Posterior vena cava (tissue), 2 donors: ENCODE results near the gene PPP3CA. TPM values are rescaled to one million over a fixed set of nuclear protein-coding genes. Genes with fewer than 3 reads are reported as not detected.

Experiments
- DNase-seq: peaks from one replicate; pipeline ENCODE4 v3.0.0-alpha.2; 2020; ENCODE audit warnings: low spot score
- intact Hi-C, 2 donors: fragments of 100-400 bp; cut with DNase I; formaldehyde crosslinking; loops; one replicate each; pipeline versions ENCODE4 v1.14.1 to v1.14.2; 2022 to 2023
- total RNA-seq, 2 donors: library from RNA; stranded (reverse); fragmentation: NEBNext Ultra II Directional; extraction: Animal tissue kit (Norgen Biotek cat#: 25700); gene quantifications; one replicate each; pipeline ENCODE4 v1.2.1, GENCODE V29; 2021
- donor health status: DM: yes; HTN: yes; CAD: no.
- donor health status: DM: yes; HTN: yes; CAD: no.

Gene PPP3CA
- total RNA-seq, 2 donors from 2014 or later: 45.2 to 58.2 TPM

DNA sequence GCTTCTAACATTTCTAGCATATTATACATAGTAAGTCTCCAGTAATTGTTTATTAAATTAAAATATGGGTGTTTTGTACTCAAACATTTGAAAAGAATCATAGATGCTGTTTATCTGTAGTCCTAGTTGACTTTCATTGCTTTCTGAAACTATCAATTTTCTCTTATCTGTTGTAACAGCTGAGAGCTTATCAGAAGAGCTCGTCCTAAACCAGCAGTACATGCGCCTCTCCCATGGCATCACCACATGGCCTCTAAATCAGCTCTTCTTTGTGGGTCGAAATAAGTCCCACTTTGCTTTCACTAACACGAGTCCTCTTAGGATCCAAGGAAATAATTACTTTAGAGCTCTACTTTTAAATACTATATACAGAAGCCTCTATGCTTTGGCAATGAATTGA, 55.1 kb downstream of the PPP3CA start:
- no peak for DNase-seq
- intact Hi-C loops: no loop called here

DNA sequence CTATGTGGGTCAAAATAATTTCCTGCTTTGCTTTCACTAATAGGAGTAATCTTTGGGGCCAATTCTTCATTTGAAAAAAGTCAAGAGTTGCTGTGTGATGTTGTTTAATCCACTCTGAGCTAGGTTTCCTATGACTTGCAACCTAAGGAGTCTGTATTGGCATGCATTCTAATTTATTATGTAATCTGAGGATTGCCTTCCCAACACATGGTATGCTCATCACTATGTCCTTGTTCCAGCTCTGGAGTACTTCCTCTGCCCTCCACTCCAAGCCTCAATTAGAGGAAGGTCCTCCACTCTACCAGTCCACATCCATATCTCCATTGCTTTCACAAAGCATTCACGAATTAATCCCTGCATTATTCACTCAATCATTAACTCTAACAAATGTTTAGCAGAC, 56.1 kb downstream of the PPP3CA start:
- intact Hi-C loops: no loop called here

DNA sequence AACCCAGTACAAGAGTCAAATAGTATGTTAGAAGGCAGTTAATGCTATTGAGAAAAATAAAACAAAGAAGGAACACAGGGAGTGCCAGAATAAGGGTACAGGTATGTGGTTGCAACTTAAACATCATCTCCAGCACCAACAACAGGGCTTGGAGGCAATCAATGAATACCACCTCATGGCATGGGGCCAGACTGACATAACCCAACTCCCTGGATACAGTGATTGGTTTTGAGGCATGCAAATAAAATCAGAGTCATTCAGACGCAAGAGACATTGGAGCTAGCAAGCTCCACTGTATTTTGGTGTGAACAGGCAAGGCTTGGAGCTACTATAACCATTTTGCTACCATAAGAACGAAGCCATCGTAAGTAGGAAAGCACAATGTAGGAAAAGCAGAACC, 56.7 kb downstream of the PPP3CA start:
- DNase-seq: no peak
- intact Hi-C loops: no loop called here

More for the DNA sequence above, 56.1 kb downstream of the PPP3CA start:
- no peak for DNase-seq

DNA sequence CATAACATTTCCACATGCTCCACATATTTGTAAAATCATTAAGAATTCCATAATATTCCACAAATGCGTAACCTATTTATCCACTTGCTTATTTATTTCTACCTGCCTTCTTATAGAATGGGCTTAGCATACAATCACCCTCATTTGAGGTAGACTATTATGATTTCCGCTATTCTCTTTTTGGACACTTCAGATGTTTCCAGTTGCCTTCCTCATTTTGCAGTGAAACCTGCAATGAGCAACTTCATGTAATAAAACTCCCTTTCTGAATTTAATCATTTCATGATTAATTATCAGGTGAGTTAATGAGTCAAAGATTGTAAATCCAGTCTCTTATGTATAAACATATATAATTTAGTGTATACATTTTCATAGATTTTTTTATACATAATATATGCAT, 58.0 kb downstream of the PPP3CA start:
- DNase-seq: no peak
- intact Hi-C loops: loop anchor here in 1 of 2 donors (10.0 kb wide), 1 partner anchor 665 kb away; no protein-coding TSS in a partner anchor

DNA sequence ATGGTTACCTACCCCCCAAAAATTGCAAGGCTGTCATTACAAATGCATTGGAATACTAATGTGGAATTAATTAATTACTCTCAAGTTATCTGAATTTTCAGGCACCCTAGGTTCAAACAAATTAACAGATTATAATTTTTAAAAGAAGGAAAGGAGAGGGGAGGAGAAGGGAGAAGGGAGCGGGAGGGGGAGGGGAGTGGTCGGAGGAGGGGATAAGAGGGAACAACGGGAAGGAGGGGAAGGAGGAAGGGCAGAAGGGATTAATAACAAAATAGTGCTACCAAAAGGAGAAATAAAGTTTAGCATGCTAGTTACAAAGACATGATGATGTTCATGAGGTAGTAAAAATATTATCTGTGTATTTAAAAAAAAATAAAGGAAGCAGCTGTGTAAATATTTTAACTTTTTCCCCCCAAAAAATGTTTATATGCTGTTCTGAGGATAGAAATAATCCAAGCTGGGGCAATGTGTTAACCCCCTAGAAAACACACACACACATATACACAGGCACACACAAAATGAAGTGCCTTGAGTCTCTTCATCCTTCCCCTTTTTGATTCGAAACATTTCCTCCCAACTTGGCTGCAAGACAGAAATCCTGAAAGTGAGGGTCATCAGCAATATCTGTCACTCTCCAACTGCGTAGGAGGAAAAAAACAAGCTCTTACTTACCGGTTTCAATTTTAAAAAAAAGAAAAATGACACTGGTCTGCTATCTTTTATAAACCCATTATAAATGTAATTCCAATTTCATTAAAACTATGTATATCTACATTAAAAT, 58.8 kb downstream of the PPP3CA start:
- no peak for DNase-seq
- intact Hi-C loops: loop anchor here in 1 of 2 donors (10.0 kb wide), 1 partner anchor 666 kb away; no protein-coding TSS in a partner anchor

- no peak for DNase-seq
- intact Hi-C loops: loop anchor here in 1 of 2 donors (10.0 kb wide), 1 partner anchor 667 kb away; no protein-coding TSS in a partner anchor
These were observed 60.0 kb downstream of the PPP3CA start for GRCh38 chr4:101287324-101287723.

- DNase-seq: no peak
- intact Hi-C loops: loop anchor here in 1 of 2 donors (10.0 kb wide), 1 partner anchor 668 kb away; no protein-coding TSS in a partner anchor
These were observed 60.7 kb downstream of the PPP3CA start for GRCh38 chr4:101286663-101287062.

DNA sequence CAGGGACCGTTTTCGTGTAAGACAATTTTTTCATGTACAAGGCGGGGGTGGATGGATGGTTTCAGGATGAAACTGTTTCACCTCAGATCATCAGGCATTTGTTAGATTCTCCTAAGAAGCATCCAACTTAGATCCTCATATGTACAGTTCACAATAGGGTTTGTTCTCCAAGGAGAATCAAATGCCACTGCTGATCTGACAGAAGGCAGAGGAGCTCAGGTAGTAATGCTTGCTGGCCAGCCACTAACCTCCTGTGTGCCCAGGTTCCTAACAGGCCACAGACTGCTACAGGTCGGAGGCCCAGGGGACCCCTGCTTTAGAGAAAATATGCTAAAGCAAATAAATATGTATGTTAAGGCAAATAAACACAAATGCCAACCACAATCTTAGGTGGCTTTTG, 61.3 kb downstream of the PPP3CA start:
- intact Hi-C loops: loop anchor here in 1 of 2 donors (10.0 kb wide), 1 partner anchor 669 kb away; no protein-coding TSS in a partner anchor
- no peak for DNase-seq

DNA sequence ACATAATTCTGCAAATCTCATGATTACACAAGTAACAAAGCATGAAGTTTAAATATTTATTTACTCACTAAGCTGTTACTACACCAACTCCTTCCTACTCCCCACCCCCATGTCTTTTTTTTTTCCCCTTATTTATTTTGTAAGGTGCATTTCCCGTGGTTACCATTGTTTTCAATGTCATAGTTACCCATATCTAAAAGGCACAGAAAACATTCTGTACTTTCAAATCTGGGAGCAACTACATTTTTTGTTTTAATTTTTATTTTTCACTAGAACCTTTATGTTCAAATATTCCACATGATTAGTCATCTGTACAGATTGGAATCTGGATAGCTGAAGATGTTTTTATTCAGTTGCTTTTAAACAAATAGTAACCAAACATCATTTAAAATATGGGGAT, 62.8 kb downstream of the PPP3CA start:
- intact Hi-C loops: loop anchor here in 1 of 2 donors (10.0 kb wide), 1 partner anchor 670 kb away; no protein-coding TSS in a partner anchor
- no peak for DNase-seq

DNA sequence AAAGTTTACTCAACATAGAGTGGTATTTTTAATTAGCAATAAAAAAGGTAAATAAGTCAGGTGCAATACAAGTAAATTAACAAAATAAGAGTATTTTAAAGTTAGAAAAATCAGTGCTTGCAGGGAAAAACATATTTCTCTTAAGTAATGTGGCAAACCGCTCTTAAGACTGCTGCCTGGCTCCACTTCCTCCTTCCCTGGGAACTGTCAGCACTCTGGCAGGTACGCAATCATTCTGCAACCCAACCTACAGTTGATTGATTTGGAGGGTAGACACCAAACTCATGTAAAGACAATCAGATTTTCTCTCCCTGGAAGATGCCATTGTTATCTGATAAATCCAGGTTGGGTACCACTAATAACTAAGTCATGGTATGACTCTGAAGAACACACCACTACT, 63.9 kb downstream of the PPP3CA start:
- intact Hi-C loops: loop anchor here in 1 of 2 donors (10.0 kb wide), 1 partner anchor 671 kb away; no protein-coding TSS in a partner anchor
- no peak for DNase-seq

DNA sequence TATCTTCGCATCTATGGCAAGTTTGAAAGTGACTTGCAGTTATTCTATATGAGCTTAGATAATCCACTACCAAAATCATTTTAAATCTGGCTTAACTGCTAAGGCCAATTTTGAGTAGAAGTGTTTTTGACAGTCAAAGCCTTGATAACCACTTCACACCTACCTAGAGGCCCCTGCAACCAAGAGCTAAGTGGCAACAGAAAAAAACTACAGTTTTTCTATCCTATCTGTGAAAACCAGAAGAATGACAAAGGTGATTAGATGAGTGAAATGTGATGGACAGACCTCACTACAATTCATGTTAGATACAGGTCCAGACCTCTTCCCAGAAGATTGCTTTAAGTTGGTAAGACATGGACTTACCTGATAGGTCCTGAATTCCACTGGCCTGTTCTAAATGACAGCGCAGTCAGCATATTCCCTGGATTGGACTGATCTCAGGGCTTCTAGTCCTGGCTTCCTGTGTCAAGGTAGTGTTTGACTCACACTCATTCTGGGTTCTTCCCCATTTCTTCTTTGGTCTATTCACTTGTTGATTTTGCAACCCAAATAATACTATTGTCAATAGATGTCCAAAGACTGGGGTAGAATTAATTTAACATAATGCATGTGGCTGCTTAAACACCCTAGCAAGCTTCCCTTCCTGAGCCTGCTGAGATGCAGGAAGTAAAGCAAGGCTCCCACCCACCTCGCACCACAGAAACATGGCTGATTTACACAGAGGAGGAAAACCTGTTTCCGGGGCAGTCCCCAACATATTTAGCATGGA, 65.1 kb downstream of the PPP3CA start:
- DNase-seq: no peak
- intact Hi-C loops: loop anchor here in 1 of 2 donors (10.0 kb wide), 1 partner anchor 673 kb away; no protein-coding TSS in a partner anchor

DNA sequence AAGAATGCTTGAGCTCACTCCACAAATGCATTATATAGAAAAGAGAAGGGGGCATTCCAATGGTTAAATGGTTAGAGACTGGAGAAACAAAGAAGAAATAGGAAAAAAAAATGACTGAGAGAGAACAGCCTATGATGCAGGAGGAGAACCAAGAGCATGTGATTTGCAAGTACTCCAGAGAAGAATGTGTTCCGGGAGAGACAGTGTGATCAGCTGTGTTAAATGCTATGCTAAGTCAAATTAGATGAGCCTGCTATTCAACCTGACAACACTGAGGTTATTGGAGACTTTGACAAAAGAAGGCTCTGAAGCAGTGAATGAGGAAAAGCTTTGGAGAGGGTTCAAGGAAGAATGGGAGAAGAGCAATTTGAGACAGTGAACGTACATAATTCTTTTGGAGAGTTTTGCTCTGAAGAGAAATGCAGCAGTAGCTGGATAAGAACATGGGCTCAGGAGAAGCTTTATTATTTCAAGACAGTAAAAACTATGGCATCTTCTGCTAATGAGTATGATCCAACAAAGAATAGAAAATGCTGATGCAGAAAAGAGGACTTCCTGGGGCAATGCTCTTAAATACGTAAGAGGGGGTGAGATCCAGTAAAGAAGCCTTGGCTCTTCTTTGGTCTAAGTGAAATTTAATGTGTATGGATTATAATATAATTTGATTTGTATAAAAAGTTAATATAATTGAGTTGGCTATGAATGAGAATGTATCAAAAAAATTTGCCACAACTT, 66.3 kb downstream of the PPP3CA start:
- intact Hi-C loops: loop anchor here in 1 of 2 donors (10.0 kb wide), 1 partner anchor 674 kb away; no protein-coding TSS in a partner anchor

GRCh38 chr4:101279377-101279871, 67.9 kb downstream of the PPP3CA start:
- DNase-seq: no peak
- intact Hi-C loops: no loop called here

More for the DNA sequence above, 66.3 kb downstream of the PPP3CA start:
- DNase-seq: no peak

GRCh38 chr4:101277671-101278070, 69.7 kb downstream of the PPP3CA start:
- intact Hi-C loops: no loop called here
- no peak for DNase-seq

GRCh38 chr4:101276661-101277060, 70.7 kb downstream of the PPP3CA start:
- intact Hi-C loops: no loop called here
- DNase-seq: no peak

- intact Hi-C loops: no loop called here
- no peak for DNase-seq
These were observed 72.2 kb downstream of the PPP3CA start for GRCh38 chr4:101274888-101275752.

- intact Hi-C loops: no loop called here
- no peak for DNase-seq
These were observed 75.8 kb downstream of the PPP3CA start for GRCh38 chr4:101271516-101271915.

GRCh38 chr4:101269682-101270081, 77.6 kb downstream of the PPP3CA start:
- DNase-seq: no peak
- intact Hi-C loops: no loop called here
